AG08396 (cell line): Measurements from ENCODE around the gene PLCB4.

Experiments
- DNase-seq: peaks from one replicate; pipeline ENCODE4 v3.0.0; 2012; ENCODE audit warnings: low spot score, mixed read lengths

Gene PLCB4

DNA sequence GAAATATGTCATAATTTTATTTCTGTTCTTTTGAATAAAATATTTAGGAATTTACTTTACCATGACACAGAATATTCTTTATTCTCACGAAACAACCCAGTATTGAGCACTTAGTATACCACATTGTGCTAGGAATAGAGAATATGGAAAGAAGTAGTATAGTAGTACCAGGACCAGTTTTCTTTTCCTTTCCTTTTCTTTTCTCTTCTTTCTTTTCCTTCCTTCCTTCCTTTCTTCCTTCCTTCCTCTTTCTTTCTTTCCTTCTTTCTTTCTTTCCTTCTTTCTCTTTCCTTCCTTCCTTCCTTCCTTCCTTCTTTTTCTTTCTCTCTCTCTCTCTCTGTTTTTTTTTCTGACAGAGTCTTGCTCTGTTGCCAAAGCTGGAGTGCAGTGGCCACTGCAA is 7.5 kb upstream of the PLCB4 start:
- DNase-seq, result no peak

- DNase-seq, result no peak
Measured at GRCh38 chr20:9062066-9062465, 6.8 kb upstream of the PLCB4 start.

DNA sequence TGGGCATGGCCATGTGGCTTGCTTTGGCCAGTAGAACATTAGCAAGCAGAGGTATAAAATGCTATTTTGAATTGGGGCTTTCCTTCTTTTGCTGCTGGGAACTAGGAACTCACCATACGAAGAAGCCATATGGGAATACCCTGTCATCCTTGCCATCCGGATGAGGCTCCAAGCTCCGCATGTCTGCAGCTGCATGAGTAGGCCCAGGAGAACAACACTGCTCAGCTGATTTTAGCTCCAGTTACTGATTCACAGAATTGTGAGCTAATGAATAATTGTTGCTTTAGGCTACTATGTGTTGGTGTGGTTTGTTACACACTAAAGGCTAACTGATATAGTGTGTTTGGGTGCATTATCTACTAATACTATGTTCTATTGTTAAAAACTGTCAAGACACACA is 2.7 kb upstream of the PLCB4 start:
- no peak for DNase-seq

GRCh38 chr20:9068233-9068801 is 570 bp upstream of the PLCB4 start:
- DNase-seq, result peak; percentile 82

DNA sequence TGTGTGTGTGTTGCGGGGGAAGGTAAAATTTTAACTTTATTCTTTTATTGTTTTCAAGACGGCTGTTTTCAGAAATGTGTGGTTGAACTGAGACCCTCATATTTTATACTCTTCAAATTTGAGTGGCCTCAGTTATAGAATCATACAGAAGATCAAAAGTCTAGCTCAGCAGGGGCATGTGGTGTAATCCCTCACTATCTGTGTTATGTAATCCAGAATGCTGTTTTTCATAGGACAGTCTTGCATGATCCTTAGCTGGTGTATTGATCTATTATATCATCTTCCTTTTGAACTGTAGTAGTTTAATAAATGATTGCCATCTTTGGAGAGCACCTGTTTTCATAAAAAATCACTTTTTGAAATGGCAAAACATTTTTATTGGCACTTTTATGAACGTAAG is 1.4 kb downstream of the PLCB4 start:
- DNase-seq, result no peak

DNA sequence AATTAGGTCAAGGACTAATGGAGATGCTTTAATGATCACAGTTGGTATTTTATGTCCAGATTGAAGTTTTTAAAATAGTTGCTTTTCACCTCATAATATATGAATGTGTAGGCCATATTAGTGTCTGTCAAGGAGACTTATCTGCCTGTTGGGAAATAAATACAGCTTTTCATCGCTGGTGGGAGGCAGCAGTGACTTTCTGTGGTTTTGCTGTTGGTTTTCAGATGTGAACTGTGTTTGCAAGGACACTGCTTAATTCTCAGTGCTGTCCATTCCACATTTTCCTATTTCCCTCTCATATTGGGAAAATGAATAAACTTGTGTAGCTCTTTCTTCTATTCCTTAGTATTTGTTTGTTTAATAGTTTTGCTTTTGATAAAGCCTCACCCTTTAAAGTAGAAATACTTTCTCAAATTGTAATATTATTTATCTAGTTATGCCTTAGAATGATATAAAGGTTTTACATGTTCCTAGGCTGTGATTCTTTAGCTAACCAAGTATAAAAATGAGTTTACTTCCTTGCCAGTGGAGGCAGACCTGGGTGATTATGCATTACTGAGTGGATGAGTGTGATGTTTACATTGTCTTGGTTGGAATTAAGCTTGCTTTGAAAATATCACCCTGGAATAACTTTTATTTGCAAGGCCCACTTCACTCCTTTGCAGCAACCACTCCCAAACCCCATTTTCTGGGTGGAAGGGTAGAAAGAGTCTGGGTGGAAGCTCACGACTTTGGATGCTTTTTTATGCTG is 3.3 kb downstream of the PLCB4 start:
- no peak for DNase-seq

DNA sequence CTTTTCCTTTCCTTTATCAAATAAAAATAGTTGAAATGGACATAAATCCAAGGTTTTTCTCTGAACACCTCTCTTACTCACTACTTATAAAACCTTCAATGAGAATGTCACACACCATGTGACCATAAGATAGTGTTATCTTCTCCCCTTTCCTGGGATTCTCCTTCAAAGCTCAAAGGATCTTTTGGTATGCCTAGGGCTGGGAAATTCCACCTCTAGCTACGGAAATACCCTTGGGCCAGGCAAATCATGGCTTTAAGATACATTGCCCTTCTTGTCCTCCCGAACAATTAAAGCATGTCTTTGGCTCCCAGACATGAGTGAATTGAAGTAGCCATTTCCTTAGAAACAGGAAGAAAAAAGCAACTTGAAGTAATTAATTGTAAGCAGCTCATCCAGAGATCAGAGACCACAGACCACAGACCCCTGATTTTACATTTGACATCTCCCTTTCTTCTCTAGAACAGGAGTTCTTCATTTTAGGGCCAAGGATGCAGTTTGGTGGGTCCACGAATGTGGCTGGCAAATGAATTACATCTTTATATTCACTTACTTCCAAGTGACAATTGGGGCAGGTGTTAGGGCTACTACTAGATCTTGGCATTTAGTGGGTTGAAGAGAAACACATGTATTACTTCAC is 4.1 kb downstream of the PLCB4 start:
- DNase-seq, result no peak

GRCh38 chr20:9075264-9076095 is 6.6 kb downstream of the PLCB4 start:
- no peak for DNase-seq

DNA sequence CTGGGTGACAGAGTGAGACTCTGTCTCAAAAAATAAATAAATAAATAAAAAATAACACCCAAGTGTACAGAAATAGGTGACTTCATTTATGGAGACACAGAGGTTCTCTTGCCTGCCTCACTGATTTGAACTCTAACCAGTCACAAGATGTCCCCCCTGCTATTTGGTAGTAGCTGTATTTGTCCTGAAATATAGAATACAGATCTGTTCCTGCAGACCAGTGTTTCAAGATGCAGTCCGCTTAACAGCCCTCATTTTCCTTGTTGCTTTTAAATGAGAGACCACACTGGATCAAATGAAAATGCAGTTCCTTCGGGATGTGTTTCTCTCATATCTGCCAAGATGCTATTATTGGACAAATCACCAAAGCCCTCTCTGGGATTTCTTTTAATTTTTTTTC is 7.6 kb downstream of the PLCB4 start:
- no peak for DNase-seq

- DNase-seq, result no peak
Measured at GRCh38 chr20:9078826-9079731, 10.2 kb downstream of the PLCB4 start.

DNA sequence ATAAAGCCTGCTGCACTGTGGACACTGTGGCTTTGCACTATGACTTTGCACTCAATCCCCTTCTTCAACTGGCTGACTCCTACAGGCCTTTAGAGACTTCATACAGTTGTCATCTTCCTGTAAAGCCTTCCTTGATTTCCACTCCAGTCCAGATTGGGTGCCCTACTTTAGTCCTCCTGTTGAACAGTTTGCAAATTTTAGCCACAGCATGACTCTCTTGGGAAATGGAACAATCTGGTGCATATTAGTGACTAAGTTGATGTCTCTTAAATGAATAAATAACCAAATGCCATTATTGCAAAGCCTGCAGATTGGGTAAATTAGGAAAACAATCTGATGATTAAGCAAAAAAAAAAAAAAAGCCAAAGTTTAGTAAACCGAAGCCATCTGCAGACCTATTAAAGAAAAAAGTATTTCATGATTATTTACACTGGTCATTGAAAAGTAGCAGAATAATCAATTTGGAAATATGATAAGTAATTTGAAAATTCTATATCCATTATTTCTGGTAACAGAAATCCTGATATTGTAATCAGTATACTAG is 12.6 kb downstream of the PLCB4 start:
- DNase-seq, result no peak

GRCh38 chr20:9082741-9083140 is 13.9 kb downstream of the PLCB4 start:
- DNase-seq, result no peak

GRCh38 chr20:9087531-9088217 is 18.8 kb downstream of the PLCB4 start:
- DNase-seq, result no peak

- no peak for DNase-seq
Measured at GRCh38 chr20:9088556-9088955, 19.7 kb downstream of the PLCB4 start.

DNA sequence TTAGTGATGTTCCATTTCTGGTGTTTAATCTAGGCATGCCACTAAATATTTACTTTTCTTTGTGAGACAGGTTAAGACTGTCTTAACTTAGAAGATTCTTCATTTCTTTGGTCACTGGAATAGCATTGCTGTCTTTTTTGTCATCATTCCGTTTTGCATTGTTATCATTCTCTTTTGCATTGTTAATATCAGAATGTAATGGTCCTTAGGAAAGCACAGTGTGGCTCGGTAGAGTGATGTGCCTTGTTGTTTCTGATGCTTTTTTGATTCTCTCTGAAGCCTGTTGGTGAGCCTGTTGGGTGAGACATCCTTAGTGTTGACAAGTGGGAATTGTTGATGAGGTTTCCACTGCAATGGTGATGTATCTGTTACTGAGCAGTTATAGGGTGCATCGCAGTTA is 23.2 kb downstream of the PLCB4 start:
- DNase-seq, result no peak

- DNase-seq, result no peak
Measured at GRCh38 chr20:9092655-9093054, 23.8 kb downstream of the PLCB4 start.

GRCh38 chr20:9093218-9093957 is 24.5 kb downstream of the PLCB4 start:
- no peak for DNase-seq

DNA sequence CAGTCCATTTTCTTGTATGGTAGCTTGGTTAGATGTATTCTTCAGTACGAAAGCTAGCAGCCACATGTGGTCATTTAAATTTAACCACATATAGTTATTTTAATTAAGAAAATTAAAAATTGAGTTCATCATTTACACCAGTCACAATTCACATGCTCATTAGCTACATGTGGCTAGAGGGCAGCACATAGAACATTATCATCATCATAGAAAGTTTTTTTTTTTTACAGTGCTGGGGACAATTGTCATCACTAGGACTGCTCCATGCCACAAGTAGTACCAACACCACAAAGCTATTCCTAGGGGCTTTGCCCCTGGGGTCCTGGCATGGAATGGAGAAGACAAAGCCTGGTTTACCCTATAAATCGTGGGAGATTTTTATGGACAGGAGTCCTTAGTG is 30.5 kb downstream of the PLCB4 start:
- DNase-seq, result no peak

DNA sequence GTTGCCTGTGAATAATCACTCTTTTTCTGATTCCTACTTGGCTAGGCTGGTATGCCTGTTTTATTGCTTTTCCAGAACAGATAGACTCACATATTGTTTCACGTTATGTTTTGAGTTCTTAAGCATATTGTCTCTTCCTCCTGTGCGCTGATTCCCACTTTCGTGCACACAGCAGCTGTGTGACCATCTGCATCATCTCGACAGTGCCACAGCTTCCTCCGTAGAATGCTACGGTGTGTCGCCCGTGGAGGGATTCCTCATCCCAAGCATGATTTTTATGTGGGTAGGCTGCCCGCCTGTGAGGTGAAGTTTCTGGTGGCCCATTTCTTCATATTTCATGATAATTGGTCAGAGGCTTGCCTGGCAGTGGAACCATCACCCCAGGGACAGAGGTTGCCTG is 31.8 kb downstream of the PLCB4 start:
- DNase-seq, result no peak

- DNase-seq, result no peak
Measured at GRCh38 chr20:9102456-9102855, 33.6 kb downstream of the PLCB4 start.
